SJCRH30 (cell line): ENCODE measurements around the gene ROR1. TPM values are rescaled to one million over a fixed set of nuclear protein-coding genes. Genes with fewer than 3 reads are reported as not detected.

Experiments
- DNase-seq, 2 experiments: peaks; one replicate each; pipeline ENCODE4 v3.0.0-alpha.2; 2015 to 2020
- H3K27ac ChIP-seq: fragments of 250-450 bp; sonication (Bioruptor Pico); 2 replicates; pipeline ENCODE4 v1.5.1; 2020; ENCODE audit warnings: mild to moderate bottlenecking, moderate library complexity
- H3K27me3 ChIP-seq: fragments of 250-450 bp; sonication (Bioruptor Pico); 2 replicates; pipeline ENCODE4 v1.5.1; 2020; ENCODE audit warnings: mild to moderate bottlenecking, moderate library complexity
- H3K36me3 ChIP-seq: fragments of 250-450 bp; sonication (Bioruptor Pico); 2 replicates; pipeline ENCODE4 v1.5.1; 2020; ENCODE audit warnings: mild to moderate bottlenecking, moderate library complexity
- H3K4me1 ChIP-seq: fragments of 250-450 bp; sonication (Bioruptor Pico); 2 replicates; pipeline ENCODE4 v1.5.1; 2020; ENCODE audit warnings: mild to moderate bottlenecking, moderate library complexity
- H3K4me3 ChIP-seq: fragments of 250-450 bp; sonication (Bioruptor Pico); 2 replicates; pipeline ENCODE4 v1.5.1; 2020; ENCODE audit warnings: mild to moderate bottlenecking, moderate library complexity
- H3K9me3 ChIP-seq: fragments of 250-450 bp; sonication (Bioruptor Pico); replicated peaks from 2 replicates; pipeline ENCODE4 v1.5.1; 2020; ENCODE audit warnings: mild to moderate bottlenecking, moderate library complexity
- total RNA-seq: library from RNA; depleted of rRNA; stranded (reverse); fragments of >200 nt; shearing (Covaris generic); gene quantifications from 2 replicates; pipeline ENCODE4 v1.2.3, GENCODE V29; 2014

ROR1 gene
- total RNA-seq, 1 experiment from 2014 or later = 5.5 TPM

GRCh38 chr1:64041371-64042131 is 267.7 kb downstream of the ROR1 start:
- Histone ChIP-seq H3K4me3 (no peak overlapping the region), H3K27ac (no peak overlapping the region), H3K4me1 (peaks cover 21% of the 10 kb centered on the region), H3K36me3 (no peaks in the 10 kb centered on the region), H3K9me3 (no peaks in the 10 kb centered on the region), H3K27me3 (no peaks in the 10 kb centered on the region)
- no peak for DNase-seq

- H3K4me1 ChIP-seq = peaks cover 28% of the 10 kb centered on the region
- no peak for DNase-seq
- no peaks in the 10 kb centered on the region for H3K36me3 ChIP-seq
- H3K4me3 ChIP-seq = no peak overlapping the region
- H3K27me3 ChIP-seq = no peaks in the 10 kb centered on the region
- no peak overlapping the region for H3K27ac ChIP-seq
- no peaks in the 10 kb centered on the region for H3K9me3 ChIP-seq
Measured at GRCh38 chr1:64042331-64043100, 268.7 kb downstream of the ROR1 start.

- H3K36me3 ChIP-seq = no peaks in the 10 kb centered on the region
- H3K27ac ChIP-seq = no peak overlapping the region
- H3K9me3 ChIP-seq = no peaks in the 10 kb centered on the region
- no peak overlapping the region for H3K4me3 ChIP-seq
- DNase-seq = no peak
- H3K4me1 ChIP-seq = peaks cover 23% of the 10 kb centered on the region
- H3K27me3 ChIP-seq = no peaks in the 10 kb centered on the region
Measured at GRCh38 chr1:64043288-64043687, 269.5 kb downstream of the ROR1 start.

GRCh38 chr1:64043976-64044375 is 270.2 kb downstream of the ROR1 start:
- Histone ChIP-seq H3K27ac (no peak overlapping the region), H3K36me3 (no peaks in the 10 kb centered on the region), H3K4me1 (peaks cover 20% of the 10 kb centered on the region)

GRCh38 chr1:64046243-64046642 is 272.4 kb downstream of the ROR1 start:
- Histone ChIP-seq H3K4me1 (peaks cover 6% of the 10 kb centered on the region), H3K4me3 (no peak overlapping the region), H3K27ac (no peak overlapping the region), H3K9me3 (no peaks in the 10 kb centered on the region), H3K36me3 (no peaks in the 10 kb centered on the region), H3K27me3 (no peaks in the 10 kb centered on the region)
- DNase-seq = no peak

More at GRCh38 chr1:64043976-64044375, 270.2 kb downstream of the ROR1 start:
- Histone ChIP-seq H3K9me3 (no peaks in the 10 kb centered on the region), H3K27me3 (no peaks in the 10 kb centered on the region), H3K4me3 (no peak overlapping the region)
- no peak for DNase-seq

GRCh38 chr1:64046891-64047290 is 273.1 kb downstream of the ROR1 start:
- Histone ChIP-seq H3K4me3 (no peak overlapping the region), H3K27me3 (no peaks in the 10 kb centered on the region), H3K4me1 (peaks cover 6% of the 10 kb centered on the region), H3K27ac (no peak overlapping the region), H3K9me3 (no peaks in the 10 kb centered on the region), H3K36me3 (no peaks in the 10 kb centered on the region)
- no peak for DNase-seq

- Histone ChIP-seq H3K9me3 (no peaks in the 10 kb centered on the region), H3K4me3 (no peak overlapping the region), H3K27me3 (no peaks in the 10 kb centered on the region), H3K36me3 (no peaks in the 10 kb centered on the region), H3K27ac (no peak overlapping the region), H3K4me1 (peaks cover 6% of the 10 kb centered on the region)
- no peak for DNase-seq
Measured at GRCh38 chr1:64047549-64047996, 273.8 kb downstream of the ROR1 start.

GRCh38 chr1:64049900-64050540 is 276.2 kb downstream of the ROR1 start:
- no peak for DNase-seq
- no peaks in the 10 kb centered on the region for H3K36me3 ChIP-seq

GRCh38 chr1:64050601-64051000 is 276.8 kb downstream of the ROR1 start:
- Histone ChIP-seq H3K27ac (no peak overlapping the region), H3K9me3 (no peaks in the 10 kb centered on the region), H3K36me3 (no peaks in the 10 kb centered on the region), H3K4me1 (peaks cover 6% of the 10 kb centered on the region), H3K4me3 (no peak overlapping the region), H3K27me3 (no peaks in the 10 kb centered on the region)
- DNase-seq = no peak

More at GRCh38 chr1:64049900-64050540, 276.2 kb downstream of the ROR1 start:
- Histone ChIP-seq H3K27ac (no peak overlapping the region), H3K4me3 (no peak overlapping the region), H3K4me1 (peaks cover 6% of the 10 kb centered on the region), H3K9me3 (no peaks in the 10 kb centered on the region), H3K27me3 (no peaks in the 10 kb centered on the region)

- H3K27ac ChIP-seq = no peak overlapping the region
- DNase-seq = no peak
Measured at GRCh38 chr1:64051796-64052195, 278.0 kb downstream of the ROR1 start.

GRCh38 chr1:64052777-64053176 is 279.0 kb downstream of the ROR1 start:
- Histone ChIP-seq H3K36me3 (no peaks in the 10 kb centered on the region), H3K4me1 (no peaks in the 10 kb centered on the region), H3K27ac (no peak overlapping the region), H3K4me3 (no peak overlapping the region), H3K9me3 (no peaks in the 10 kb centered on the region), H3K27me3 (no peaks in the 10 kb centered on the region)
- no peak for DNase-seq

More at GRCh38 chr1:64051796-64052195, 278.0 kb downstream of the ROR1 start:
- H3K9me3 ChIP-seq = no peaks in the 10 kb centered on the region
- no peaks in the 10 kb centered on the region for H3K27me3 ChIP-seq
- no peaks in the 10 kb centered on the region for H3K36me3 ChIP-seq
- H3K4me1 ChIP-seq = peaks cover 4% of the 10 kb centered on the region
- no peak overlapping the region for H3K4me3 ChIP-seq

GRCh38 chr1:64055310-64055709 is 281.5 kb downstream of the ROR1 start:
- no peak overlapping the region for H3K27ac ChIP-seq
- H3K4me3 ChIP-seq = no peak overlapping the region
- no peaks in the 10 kb centered on the region for H3K4me1 ChIP-seq
- H3K36me3 ChIP-seq = no peaks in the 10 kb centered on the region
- H3K27me3 ChIP-seq = no peaks in the 10 kb centered on the region
- no peak for DNase-seq
- no peaks in the 10 kb centered on the region; the same call in 1 of the 2 replicates for H3K9me3 ChIP-seq

- H3K4me3 ChIP-seq = no peak overlapping the region
- no peak overlapping the region for H3K27ac ChIP-seq
- no peaks in the 10 kb centered on the region for H3K4me1 ChIP-seq
- H3K9me3 ChIP-seq = no peaks in the 10 kb centered on the region; the same call in 1 of the 2 replicates
- no peaks in the 10 kb centered on the region for H3K27me3 ChIP-seq
- H3K36me3 ChIP-seq = no peaks in the 10 kb centered on the region
- DNase-seq = no peak
Measured at GRCh38 chr1:64059556-64059955, 285.7 kb downstream of the ROR1 start.

GRCh38 chr1:64060611-64061302 is 286.9 kb downstream of the ROR1 start:
- H3K4me3 ChIP-seq = no peak overlapping the region
- H3K27me3 ChIP-seq = no peaks in the 10 kb centered on the region
- H3K4me1 ChIP-seq = no peaks in the 10 kb centered on the region
- H3K27ac ChIP-seq = no peak overlapping the region
- no peak for DNase-seq
- H3K36me3 ChIP-seq = no peaks in the 10 kb centered on the region
- no peaks in the 10 kb centered on the region; the same call in 1 of the 2 replicates for H3K9me3 ChIP-seq
